ENCODE measurements around the gene ANGPTL2.

Gene ANGPTL2

DNA sequence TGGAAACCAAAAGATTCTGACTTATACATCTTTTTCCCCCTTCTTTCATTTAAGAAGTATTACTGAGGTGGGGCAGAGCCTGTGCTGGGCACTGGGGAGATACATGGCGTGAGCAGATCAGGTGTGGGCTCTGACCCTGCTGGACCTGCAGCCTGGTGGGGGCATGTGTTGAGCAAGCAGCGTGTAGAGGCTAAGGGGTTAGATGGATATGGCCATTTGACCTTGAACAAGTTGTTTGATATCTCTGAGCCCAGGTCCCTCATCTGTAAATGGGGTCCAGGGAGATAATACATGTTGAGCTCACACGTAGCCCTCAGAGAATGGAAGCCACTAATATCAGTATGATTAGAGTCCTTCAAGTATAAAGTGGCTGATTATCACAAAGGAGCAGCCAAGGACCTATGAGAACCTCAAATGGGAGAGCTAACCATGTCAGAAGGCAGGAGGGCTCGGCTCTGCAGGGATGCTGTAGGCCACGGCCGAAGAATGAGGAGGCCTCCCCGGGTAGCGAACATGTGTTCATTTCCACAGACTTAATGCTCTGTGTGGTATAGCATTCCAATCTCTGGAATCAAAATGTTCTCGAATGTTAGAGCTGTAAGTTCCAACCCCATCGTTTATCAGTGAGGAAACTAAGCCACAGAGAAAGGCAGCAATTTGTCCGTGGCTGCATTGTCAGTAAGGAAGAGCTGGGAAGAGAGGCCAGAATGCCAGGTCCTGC lies 15.4 kb upstream of the ANGPTL2 start:
- DNase-seq, result no peak

DNA sequence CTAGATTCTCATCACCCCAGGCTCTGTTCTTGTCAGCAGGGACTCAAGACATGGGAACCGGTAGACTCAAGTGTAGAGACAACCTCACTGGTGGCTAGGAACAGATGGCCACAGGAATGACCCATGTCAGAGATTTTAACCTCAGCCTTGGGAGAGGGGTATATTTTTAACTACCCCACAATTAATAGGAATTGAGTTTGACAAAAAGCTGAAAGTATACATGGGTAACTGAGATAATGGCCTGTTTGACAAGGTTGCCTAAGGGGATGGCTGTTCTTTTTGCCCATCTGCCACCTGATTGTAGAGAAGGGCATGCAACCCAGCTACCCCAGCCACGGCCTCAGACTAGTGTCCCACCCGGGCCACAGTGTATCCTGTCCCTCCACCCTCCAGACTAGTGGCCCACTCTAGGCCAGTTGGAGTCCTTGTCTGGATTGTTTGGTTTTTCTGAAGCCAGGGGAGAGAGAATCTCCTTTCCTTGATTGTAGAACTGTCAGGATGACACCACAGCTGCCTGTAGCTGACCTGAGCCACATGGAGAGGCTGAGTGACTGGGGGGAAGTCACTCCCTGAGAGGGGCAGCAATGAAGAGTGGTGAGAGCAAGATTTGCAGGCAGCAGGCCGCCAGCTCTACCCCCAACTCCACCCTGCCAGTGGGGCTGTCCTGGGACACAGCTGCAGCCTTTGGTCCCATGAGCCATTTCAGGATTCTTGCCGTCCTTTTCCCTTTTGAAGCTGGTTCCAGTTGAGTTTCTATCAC lies 14.6 kb upstream of the ANGPTL2 start:
- DNase-seq, result no peak

DNA sequence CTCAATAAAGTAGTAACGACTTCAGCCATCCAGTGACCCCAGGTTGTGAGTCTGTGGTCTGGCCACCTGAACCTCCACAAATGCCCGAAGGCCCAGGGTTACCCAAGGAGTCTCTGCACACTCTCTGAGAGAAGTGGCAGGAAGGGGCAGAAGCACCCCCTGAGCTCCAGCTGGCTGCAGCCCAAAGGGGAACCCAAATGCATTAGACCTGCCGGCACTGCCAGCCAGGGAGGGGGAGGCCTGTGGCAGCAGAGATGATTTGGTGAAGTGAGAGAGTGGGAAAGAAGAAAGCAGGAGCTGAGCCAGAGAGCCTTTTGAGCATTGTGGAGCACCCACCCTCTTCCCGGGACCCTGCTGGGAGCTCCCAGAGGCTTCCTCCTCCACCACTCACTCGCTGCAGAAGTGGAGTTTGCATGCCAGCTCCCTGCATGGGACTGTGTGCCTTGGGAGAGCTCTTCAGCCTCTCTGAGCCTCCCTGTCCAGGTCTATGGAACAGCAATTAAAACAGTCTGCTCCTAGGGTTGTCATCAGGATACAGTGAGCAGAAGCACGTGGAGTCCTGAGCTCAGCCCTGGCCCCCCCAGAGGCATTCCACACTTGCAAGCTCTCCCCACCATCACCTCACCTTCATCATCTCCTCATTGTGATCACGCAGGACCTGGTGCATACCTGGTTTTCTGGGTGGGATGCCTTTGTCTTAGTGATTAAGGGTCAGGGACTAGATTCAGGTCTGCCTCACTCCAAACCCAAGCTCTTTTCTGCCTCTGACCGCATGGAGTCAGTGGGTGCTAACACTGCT lies 13.8 kb upstream of the ANGPTL2 start:
- DNase-seq, result no peak

DNA sequence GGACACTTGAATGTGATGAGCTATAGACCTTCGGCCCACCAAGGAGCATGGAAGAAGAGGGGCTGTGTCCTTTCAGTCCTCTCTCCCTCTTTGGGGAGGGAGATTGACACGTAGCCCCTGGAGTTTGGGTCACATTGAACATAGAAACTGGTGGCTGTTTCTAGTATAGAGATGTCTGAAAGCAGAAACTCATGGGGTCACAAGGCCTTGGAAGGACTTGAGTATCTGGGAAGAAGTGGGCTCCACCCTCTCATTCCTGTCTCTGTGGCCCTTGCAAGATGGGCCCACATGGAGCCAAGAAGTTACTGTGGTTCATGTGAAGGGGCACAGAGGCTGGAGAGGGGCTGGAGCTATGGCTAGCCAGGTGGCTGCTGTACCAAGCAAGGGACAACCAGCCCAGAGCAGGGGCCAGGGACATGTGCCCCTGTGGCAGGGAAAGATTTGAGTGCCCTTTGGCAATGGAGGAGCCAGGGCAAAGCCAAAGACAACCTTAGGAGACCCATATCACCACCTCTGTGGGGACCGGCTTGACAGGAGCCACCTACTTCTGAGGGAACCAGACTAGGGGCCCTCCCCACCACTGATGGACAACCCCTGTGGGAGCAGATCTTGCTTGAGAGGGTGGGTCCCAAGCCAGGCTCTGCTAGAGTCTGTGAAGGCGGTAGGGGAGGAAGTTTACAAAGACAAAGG lies 12.8 kb upstream of the ANGPTL2 start:
- DNase-seq, result no peak

DNA sequence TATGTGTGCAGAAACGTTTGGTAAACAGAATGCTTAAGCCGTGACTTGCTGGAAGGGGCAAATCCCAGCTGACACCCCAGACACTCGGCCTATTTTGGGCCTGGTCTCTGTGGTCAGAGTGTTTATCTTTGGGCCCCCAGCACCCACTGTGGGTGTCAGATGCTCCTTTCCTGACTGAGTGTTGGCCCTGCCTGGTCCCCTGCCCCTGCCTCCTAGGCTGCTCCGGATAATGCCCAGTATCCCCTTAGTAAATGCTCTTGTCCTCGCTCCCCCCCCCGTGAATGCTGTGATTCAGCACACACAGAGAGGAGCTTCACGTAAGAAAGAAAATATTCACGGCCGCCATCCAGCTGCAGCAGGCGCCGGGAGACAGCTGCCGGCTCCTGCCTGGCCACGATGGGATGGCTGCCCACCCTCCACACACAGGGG lies 11.3 kb upstream of the ANGPTL2 start:
- peak in 52 of 56 donors; percentile 23 to 90 (median 72) for DNase-seq

DNA sequence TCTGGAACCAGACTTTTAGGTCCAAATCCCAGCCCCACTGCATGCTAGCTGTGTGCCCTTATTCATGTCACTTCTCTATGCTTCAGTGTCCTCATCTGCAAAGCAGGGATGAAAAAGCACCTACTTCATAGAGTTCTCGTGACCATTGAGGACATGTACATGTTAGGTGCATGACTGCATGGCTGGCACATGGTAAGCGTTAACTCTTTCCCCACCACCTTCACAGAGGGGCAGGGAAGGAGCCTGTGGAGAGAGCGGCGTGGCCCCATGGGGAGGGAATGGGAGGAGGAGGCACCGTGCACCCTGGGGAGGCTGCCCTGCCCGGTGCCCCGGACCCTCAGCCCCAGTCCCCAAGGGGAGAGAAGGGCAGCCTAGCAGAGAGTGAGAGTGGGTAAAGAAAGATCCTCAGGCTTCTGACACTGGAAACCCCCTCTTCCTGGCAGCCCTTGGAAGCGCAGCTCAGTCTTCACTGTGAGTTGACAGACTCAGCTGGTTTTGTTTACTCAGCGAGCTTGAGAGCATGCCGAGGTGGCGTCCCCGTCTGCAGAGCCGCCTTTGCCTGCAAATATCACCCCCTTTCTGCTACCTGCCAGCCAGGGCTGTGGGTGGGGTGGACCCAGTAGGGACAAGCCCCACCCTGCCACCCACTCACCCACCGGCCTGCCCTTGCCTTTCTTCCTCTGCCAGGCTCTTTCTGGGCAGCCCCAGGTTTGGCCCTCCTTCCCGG lies 10.6 kb upstream of the ANGPTL2 start:
- DNase-seq, result peak in 16 of 56 donors; percentile 33 to 64 (median 52)

DNA sequence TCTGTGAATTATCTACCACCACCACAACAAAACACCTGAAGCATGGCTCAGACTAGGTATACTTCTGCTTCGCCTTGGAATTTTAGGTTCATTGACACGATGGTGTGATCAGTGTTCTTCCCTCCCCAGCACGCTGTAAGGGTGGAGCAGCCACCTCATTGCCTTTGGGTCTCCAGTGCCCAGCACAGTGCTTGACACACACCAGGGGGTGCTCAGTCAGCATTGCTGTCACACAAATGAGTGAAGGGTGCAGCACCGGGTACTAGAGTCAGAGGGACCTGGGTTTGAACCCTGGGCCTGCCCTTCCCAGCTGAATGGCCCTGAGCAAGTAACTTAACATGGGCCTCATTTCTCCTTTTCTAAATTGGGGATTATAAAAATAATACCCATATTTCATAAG lies 9.9 kb upstream of the ANGPTL2 start:
- no peak for DNase-seq

DNA sequence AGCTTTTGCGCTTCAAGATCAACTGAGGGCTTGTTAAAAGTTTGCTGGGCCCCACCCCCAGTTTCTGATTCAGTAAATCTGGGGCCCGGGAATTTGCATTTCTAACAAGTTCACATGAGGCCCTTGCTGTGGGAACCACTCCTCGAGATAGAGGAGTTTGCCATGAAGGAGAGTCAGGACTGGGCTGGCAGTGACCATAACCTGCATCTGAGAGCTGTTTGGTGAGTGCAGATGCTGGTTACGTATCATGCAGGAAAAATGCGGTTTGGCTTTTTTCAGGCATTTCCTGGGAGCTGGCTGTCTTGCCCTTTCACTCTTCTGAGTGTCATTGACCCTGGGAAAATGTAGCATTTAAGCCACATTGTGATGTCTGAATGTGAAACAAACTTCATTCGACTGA lies 9.4 kb upstream of the ANGPTL2 start:
- no peak for DNase-seq

DNA sequence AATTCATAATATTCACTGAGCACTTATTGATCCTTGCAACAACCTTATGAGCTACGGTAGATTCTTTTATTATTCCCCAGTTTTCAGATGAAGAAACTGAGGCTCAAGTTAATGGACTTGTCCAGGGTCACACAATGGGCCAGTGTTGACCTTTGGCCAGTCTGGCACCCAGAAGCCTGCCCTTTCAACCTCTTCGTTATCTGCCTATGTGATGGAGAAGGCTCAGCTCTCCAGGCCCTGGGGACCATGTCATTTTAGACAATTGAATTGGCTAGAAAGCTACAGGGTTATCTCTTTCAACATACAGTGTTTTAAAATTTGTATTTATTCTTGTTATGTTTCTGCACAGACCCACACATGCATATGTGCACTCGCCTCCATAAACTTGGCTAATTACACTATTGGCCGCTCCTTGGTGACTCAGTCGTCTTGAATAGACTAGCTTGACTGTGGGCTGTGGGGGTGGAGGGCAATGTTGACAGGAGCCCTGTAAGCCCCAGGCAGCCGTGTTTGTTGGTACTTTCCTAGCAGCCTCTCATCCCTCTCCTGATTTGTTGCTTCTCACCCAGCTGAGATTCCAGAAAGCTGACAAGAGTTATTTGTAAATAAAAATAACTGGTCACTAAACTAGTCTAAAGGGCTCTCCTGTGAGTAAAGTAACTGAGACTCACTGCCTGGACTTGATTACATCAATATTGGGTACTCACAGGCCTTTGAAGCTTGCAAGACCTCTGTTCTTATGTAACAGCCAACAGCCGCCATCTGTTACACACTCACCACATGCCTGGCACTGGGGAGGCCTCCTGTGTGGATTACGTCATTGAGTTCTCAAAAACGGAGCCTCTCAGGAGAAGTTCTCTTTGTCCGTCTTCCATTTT lies 8.5 kb upstream of the ANGPTL2 start:
- DNase-seq, result peak in 43 of 56 donors; percentile 14 to 77 (median 46)

DNA sequence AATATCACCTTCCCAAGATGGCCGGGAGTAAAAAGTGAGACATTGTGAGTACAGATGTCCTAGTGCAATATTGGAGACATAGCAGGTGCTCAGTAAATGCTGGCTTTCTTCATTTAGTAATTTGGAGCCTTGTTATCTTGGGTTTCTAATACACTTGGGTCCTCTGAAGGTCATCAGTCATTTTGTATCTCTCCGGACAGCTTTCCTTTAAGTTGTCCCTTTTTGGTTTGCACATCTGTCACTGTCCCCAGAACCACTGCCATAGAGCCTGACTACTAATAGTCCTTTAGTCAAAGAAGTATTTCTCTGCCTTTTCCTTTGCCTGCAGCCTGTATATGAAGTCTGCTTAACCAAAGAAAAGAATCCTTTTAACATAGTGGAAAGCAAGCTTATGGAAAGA lies 7.8 kb upstream of the ANGPTL2 start:
- no peak for DNase-seq

DNA sequence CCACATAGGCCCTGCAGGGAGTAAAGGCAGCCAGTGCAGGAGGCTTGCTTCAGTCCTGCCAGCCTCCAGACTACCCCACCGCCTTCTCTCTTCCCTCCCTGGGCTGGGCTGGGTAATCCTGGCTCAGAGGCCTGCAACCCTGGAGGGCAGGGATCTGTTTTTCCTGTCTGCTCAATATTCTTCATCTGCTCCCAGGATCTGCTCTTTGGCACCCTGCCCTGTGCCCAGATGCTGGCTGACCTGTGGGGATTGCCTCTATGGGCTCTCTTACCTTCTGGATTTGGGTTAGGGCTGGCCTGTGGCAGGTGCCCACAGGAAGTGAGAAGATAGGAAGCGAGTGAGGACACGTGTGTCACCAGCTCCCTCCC lies 7.3 kb upstream of the ANGPTL2 start:
- no peak for DNase-seq

DNA sequence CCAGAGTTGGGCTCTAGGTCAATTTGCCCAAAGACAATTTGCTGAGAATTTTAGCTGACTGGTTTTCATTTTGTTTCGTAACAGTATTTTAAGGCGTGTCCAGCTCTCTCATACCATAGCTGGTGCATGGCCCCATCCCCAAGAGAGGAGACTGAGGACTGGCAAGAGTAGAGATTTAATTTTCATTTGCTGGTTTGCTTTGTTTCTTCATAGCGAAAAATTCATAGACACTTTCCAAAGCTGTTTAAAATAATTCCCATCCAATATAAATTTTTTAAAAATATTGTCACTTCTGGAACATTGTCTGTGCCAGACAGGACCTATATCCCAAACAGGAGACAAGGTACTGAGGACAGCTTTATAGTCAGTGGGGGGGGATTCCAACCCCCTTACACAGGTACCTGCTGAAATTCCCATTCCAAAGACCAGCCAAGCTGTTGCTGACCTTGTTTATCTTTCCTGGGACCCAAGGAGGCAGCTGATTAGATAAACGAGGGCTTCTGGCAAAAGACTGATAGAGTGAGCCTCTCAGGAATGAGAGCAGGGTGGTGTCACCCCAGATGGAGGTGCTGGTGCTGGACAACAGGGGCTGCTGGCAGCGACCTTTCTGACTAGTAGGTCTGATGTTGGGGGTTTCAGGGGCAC lies 6.8 kb upstream of the ANGPTL2 start:
- DNase-seq, result no peak

DNA sequence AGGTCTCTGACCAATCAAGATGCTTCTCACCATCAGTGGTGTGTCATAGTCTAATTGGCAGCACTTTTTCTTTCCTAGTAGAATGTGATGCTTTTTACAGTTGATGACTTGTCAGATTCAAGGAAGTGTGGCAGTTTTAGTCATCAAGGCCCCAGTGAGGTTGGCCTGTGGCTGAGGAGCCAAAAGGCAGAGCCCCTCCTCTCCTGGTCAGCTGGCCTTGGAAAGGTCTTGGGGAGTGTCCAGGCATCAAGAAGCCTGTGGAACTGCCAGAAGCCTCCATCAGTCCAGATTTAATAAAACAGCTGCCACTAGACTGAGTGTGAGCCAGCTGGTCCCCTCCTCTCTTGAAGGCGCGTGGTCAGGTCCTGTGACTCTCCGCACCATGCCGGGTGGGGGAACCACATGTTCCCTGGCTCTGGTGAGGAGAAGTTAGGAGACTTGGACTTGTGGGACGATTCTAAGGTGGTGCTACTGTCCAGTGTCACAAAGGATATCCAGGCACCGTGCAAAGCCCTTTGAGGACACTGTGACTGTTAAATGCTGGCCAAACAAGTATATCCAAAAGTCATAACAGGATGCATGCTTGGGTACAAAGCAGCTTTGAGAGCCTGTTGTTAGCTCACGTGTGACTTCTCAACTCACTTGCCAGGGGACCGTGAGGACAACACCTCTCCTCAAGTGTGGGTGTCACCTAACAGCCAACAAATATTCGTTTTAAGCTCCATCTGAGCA lies 6.1 kb upstream of the ANGPTL2 start:
- peak in 16 of 56 donors; percentile 14 to 54 (median 37) for DNase-seq

DNA sequence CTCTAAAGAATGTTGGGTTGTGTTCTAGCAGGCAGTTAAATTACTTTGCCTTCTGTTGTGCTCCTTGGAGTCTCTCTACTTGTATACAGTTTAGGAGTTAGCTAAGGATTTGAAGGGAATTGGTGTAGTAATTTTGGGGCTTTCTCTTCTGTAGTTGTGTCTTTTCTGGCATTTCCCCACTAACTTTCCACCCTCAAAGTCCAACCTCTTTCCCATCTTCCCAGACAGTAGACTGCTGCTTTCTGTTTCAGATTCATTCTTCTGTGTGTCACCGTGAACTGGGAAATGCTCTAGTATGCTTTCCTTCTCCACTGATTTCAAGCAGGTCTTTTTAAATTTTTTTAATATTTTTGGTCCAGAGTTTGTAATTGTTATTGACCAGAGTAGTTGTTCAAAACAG lies 4.5 kb upstream of the ANGPTL2 start:
- DNase-seq, result no peak

DNA sequence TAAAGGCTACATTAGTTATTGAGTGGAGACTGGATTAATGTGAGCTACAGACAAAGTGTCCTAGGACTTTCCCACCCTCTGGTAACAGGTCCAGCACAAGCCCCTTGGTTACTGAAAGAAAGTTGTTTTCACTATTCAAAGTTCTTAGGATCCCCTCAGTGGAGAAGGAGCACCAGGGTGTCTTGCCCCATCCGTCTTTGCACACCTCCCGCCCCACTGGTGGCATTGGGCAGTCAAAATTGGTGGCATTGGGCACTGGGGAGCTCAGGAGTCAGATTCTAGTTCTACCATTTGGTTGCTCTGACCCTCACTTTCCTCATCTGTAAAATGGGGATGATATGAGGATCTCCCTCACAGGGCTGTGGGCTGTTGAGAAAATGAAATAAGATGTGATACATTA lies 2.4 kb upstream of the ANGPTL2 start:
- DNase-seq, result no peak

DNA sequence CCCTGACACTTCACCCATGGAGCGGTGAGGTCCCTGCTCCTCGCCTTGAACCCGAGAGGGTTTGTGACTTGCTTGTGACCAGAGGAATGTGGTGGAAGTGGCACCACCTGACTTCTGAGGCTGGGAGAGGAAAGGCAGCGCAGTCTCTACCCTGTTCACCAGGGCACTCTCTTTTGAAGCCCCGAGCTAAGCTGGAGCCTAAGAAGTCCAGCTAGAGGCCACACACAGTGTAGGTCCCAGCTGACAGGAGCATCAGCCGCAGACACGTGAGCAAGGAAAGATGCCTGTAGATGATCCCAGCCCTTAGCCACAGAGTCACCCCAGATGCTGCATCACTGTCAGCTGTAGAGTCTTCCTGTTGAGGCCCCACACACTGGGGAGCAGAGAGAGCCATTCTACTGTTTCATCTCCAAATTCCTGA lies 1.7 kb upstream of the ANGPTL2 start:
- DNase-seq, result no peak

DNA sequence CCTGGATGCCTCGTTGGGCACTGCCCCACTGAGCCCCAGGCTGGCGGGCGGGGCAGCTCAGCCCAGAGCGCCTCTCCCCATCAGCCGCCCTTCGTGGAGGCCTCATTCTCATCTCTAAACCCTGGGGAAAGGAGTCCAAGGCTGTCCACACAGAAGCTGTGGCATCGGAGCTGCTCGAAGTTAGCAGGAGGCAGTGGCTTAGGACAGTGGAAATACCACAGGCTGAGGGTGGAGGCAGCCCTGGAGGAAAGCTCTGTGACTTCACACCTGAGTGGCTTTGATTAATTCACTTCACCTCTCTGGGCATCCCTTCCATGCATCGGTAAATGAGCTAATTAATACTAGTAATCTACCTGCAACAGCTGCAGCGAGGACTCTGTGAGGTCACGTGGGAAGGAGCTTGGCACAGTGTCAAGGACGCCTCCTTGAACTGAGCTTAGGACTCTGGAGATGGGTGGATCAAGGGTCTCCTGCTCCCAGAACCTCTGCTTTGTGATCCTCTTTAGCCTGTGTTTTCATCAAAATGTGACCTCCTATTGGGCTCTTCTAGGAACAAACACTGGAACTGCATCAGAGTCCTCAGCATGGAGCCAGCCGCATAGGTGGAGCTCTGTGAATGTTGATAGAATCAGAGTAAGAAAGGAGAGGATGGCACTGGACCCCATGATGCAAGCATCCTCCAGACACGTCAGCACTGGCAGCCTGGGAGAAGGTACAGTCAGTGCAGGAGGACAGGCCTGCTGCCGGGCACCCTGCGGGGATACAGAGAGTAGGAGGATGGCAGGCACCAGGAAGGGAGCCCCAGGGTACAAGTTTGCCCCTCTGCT lies 842 bp upstream of the ANGPTL2 start:
- peak in 2 of 56 donors; percentile 36 to 61 for DNase-seq

All from amygdala (tissue), 56 donors.